Vagina (tissue), 2 donors: ENCODE data around the gene JAK1.

Experiments used
- CTCF ChIP-seq, 3 experiments: fragments of 450-650 bp in 2 of 3; fragments of 200-600 bp in 1 of 3; sonication (generic) in 1 of 3; IDR thresholded peaks; one replicate each; pipeline ENCODE4 v1.5.1; 2017 to 2019; ENCODE audit warnings: antibody characterized with exemption in 3 of 3, mild to moderate bottlenecking in 2 of 3, moderate library complexity in 2 of 3
- POLR2AphosphoS5 ChIP-seq, 2 donors: sonication (generic); formaldehyde crosslinking; IDR thresholded peaks; one replicate each; pipeline ENCODE4 v1.9.0; 2017; ENCODE audit warnings: antibody characterized with exemption in 2 of 2, mild to moderate bottlenecking in 2 of 2, low read depth in 1 of 2; ENCODE audit not compliant: insufficient read depth in 1 of 2

GRCh38 chr1:64843675-64844074 lies 122.7 kb downstream of the JAK1 start:
- no peak for TF ChIP-seq CTCF (IDR thresholded peaks at IDR 0.05)
- no peak for TF ChIP-seq POLR2AphosphoS5 (IDR thresholded peaks at IDR 0.05; ENCODE audit: insufficient read depth in 1 of 2, low read depth in 1 of 2)
